ENCODE results near the gene FRMD5. TPM values are rescaled to one million over a fixed set of nuclear protein-coding genes. Genes with fewer than 3 reads are reported as not detected.

FRMD5 gene
- total RNA-seq, 1 donor from 2014 or later, result 9.9 TPM

DNA sequence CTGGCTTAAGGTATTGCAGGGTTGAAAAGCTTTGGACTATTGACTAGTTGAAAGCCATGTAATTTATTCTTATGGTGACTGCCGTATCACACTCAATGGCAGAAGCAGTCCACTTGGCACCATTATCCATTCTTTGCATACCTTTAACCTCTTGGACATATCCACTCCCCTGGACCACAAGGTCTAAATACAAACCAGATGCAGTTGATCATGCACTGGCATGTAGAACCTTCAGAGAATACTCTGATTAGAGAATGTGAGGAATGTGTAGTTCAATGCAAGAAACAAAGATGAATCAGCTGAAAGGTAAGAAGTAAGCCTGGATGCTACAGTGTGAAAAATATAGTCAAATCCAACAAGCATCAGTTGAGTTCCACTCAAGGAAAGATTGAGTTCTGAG is 93.1 kb downstream of the FRMD5 start:
- no peak overlapping the region for H3K4me3 ChIP-seq (ENCODE audit: low read depth, low read length)
- H3K27me3 ChIP-seq (ENCODE audit: control insufficient read depth, insufficient read depth, low read length), result no peaks in the 10 kb centered on the region
- no peaks in the 10 kb centered on the region for H3K36me3 ChIP-seq (ENCODE audit: control insufficient read depth, insufficient read depth, low read length)
- peak; percentile 78 for DNase-seq (ENCODE audit: low read depth)
- TF ChIP-seq, protein P1, sequence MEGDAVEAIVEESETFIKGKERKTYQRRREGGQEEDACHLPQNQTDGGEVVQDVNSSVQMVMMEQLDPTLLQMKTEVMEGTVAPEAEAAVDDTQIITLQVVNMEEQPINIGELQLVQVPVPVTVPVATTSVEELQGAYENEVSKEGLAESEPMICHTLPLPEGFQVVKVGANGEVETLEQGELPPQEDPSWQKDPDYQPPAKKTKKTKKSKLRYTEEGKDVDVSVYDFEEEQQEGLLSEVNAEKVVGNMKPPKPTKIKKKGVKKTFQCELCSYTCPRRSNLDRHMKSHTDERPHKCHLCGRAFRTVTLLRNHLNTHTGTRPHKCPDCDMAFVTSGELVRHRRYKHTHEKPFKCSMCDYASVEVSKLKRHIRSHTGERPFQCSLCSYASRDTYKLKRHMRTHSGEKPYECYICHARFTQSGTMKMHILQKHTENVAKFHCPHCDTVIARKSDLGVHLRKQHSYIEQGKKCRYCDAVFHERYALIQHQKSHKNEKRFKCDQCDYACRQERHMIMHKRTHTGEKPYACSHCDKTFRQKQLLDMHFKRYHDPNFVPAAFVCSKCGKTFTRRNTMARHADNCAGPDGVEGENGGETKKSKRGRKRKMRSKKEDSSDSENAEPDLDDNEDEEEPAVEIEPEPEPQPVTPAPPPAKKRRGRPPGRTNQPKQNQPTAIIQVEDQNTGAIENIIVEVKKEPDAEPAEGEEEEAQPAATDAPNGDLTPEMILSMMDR (IDR thresholded peaks at IDR 0.05; ENCODE audit: insufficient read depth, low read length, poor library complexity, severe bottlenecking), result no peak

DNA sequence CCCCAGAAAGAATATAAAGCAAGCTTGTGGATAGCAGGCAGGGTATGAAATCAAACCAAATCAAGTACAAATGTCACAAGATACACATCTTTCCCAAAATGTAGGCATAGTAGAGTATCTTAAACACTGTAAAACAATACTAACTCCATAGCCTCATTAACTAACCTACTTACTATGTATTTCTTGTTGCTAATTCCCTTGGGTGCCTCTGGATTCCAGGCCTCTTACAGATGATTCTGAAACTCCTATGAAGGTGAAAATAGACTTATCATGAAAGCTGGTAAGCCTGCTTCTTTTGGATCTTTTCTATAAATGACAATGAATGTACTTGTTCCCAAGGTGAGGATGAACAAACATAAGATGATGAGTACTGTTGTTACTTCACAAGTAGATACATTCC is 93.8 kb downstream of the FRMD5 start:
- DNase-seq (ENCODE audit: low read depth), result no peak
- TF ChIP-seq, protein P1 (IDR thresholded peaks at IDR 0.05; ENCODE audit: insufficient read depth, low read length, poor library complexity, severe bottlenecking), result no peak
- Histone ChIP-seq H3K36me3 (ENCODE audit: control insufficient read depth, insufficient read depth, low read length) (no peaks in the 10 kb centered on the region), H3K27me3 (ENCODE audit: control insufficient read depth, insufficient read depth, low read length) (no peaks in the 10 kb centered on the region), H3K4me3 (ENCODE audit: low read depth, low read length) (no peak overlapping the region)

DNA sequence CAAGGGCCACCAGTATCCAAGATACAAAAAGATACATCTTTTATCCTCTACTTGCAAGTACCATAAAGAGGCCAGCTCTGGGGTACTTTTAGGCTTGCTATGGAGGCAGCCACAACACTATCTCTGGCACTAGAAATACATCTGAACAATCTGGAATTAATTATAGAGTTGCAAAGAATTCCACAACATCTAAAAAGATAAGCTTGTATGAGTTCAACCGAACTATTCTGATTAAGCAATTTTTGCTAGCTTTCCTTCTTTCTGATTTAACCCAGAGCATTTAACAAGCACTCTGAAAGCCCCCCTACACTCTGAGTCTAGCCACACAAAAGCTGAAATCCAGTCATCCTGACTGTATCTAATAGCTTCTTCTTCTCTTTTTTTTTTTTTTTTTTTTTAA is 95.4 kb downstream of the FRMD5 start:
- no peaks in the 10 kb centered on the region for H3K27me3 ChIP-seq (ENCODE audit: control insufficient read depth, insufficient read depth, low read length)
- TF ChIP-seq, protein P1 (IDR thresholded peaks at IDR 0.05; ENCODE audit: insufficient read depth, low read length, poor library complexity, severe bottlenecking), result no peak
- H3K36me3 ChIP-seq (ENCODE audit: control insufficient read depth, insufficient read depth, low read length), result no peaks in the 10 kb centered on the region
- H3K4me3 ChIP-seq (ENCODE audit: low read depth, low read length), result no peak overlapping the region
- DNase-seq (ENCODE audit: low read depth), result no peak

DNA sequence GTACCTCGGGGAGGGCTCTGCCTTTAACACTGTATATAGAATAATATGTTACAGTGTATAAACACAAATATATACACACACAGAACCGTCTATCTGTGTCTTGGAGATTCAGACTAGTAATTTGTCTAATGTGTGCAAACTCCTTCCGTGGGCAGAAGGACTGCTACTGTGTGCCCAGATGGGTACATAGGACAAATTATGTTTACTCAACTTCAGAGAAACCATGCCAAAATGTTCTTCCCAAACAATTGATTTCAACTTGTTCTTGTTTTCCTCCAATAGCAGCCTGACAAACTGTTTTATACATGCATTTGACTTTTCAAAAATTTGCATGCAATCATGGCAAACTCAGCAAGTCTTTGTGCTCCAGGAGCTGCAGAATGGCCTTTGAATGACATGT is 97.5 kb downstream of the FRMD5 start:
- H3K27me3 ChIP-seq (ENCODE audit: control insufficient read depth, insufficient read depth, low read length), result no peaks in the 10 kb centered on the region
- TF ChIP-seq, protein P1 (IDR thresholded peaks at IDR 0.05; ENCODE audit: insufficient read depth, low read length, poor library complexity, severe bottlenecking), result no peak
- no peak overlapping the region for H3K4me3 ChIP-seq (ENCODE audit: low read depth, low read length)
- no peak for DNase-seq (ENCODE audit: low read depth)
- H3K36me3 ChIP-seq (ENCODE audit: control insufficient read depth, insufficient read depth, low read length), result no peaks in the 10 kb centered on the region

DNA sequence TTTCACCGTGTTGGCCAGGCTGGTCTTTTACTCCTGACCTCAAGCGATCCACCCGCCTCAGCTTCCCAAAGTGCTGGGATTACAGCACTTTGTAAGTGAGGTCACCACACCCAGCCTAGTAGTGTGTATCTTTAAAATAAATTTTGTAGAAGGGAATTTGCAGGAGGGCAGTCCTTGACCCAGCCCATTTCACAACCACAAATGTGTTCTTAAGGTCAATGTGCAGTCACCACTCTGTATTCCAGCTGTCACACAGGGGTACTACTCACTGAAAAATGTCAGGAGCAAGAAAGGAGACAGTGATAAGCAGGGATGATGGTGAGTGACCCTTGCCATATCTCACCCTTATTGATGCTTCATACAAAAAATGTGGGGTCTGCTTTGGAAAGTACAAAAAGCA is 98.5 kb downstream of the FRMD5 start:
- no peak for DNase-seq (ENCODE audit: low read depth)
- Histone ChIP-seq H3K4me3 (ENCODE audit: low read depth, low read length) (no peak overlapping the region), H3K36me3 (ENCODE audit: control insufficient read depth, insufficient read depth, low read length) (no peaks in the 10 kb centered on the region), H3K27me3 (ENCODE audit: control insufficient read depth, insufficient read depth, low read length) (no peaks in the 10 kb centered on the region)
- TF ChIP-seq, protein P1 (IDR thresholded peaks at IDR 0.05; ENCODE audit: insufficient read depth, low read length, poor library complexity, severe bottlenecking), result no peak

DNA sequence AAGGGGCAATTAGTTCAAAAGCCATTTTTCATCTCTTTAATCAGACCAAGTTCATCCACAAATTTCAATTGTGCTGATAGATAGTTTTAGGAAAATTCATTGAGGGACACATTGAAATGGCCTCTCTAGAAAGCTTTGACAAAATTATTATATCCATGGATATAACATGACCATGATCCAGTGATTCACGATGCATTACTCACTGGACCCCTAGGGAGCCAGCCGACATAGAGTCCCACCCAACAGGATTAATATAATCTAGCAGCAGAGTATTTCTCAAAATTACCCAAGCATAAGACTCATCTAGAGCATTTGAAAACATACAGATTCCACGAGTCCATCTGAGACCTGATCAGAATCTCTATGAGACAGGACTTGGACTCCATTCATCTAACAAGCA is 100.3 kb downstream of the FRMD5 start:
- Histone ChIP-seq H3K4me3 (ENCODE audit: low read depth, low read length) (no peak overlapping the region), H3K36me3 (ENCODE audit: control insufficient read depth, insufficient read depth, low read length) (no peaks in the 10 kb centered on the region), H3K27me3 (ENCODE audit: control insufficient read depth, insufficient read depth, low read length) (no peaks in the 10 kb centered on the region)
- TF ChIP-seq, protein P1 (IDR thresholded peaks at IDR 0.05; ENCODE audit: insufficient read depth, low read length, poor library complexity, severe bottlenecking), result no peak
- no peak for DNase-seq (ENCODE audit: low read depth)
